ENCODE measurements around the gene GSK3A. TPM values are rescaled to one million over a fixed set of nuclear protein-coding genes. Genes with fewer than 3 reads are reported as not detected.
A peak's percentile ranks its signal among the peaks of the same experiment; 100 is the strongest.

Gene GSK3A
- total RNA-seq, 5 donors from 2014 or later (not counting 1 experiment from before 2014, with no cell fraction given), result 21.4 to 45.8 (median 38.1) TPM

DNA sequence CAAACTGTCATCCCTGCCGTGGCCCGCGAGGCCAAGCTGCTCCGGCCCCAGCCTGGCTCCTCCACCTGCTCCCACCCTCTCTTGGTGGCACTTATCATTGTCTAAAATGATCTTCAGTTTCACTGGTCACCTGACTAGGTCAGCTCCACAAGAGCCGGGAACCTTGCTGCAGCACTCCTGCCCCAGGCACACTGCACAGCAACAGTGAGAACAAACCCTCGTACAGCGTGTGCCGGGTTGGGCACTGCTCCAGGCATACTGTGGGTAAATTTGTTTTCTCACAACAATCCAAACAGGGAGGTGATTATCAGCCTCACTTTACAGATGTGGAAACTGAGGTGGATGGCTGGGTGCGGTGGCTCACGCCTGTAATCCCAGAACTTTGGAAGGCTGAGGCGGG, 33.8 kb downstream of the GSK3A start:
- 96% methylated on average over 5 of the region's 11 CpGs for WGBS (ENCODE audit: insufficient coverage)
- Mint-ChIP-seq H3K4me3 (peak overlapping the region in 1 of 3 donors; percentile 35), H3K9me3 (no peaks in the 10 kb centered on the region), H3K36me3 (peaks cover 59% of the 10 kb centered on the region), H3K27ac (peak overlapping the region in 1 of 2 donors; percentile 91), H3K27me3 (no peaks in the 10 kb centered on the region), H3K4me1 (peaks cover 71 to 80% (median 75%) of the 10 kb centered on the region in 3 donors)
- H3K4me1 ChIP-seq (ENCODE audit: control insufficient read depth in 1 of 2, extremely low read depth in 1 of 2, insufficient read depth in 2 of 2, low read length in 2 of 2), result peaks cover 13 to 73% of the 10 kb centered on the region in 2 experiments
- no peak for ATAC-seq (replicated peaks in 1 of 4)
- H3K4me3 ChIP-seq (ENCODE audit: control insufficient read depth in 1 of 2, extremely low read depth in 1 of 2, low read length in 1 of 2), result no peak overlapping the region
- ChIA-PET POLR2A (interaction anchor here in 1 of 2 donors (0.6 kb wide), 1 partner anchor 340 kb away, joined by 6 read pairs; no protein-coding TSS in a partner anchor), CTCF (no interaction called here)
- no peak for DNase-seq
- H3K27ac ChIP-seq (ENCODE audit: low read length), result no peak overlapping the region
- no peaks in the 10 kb centered on the region for H3K27me3 ChIP-seq (replicated peaks in 1 of 2; ENCODE audit: control insufficient read depth in 2 of 2, extremely low read depth in 1 of 2, insufficient read depth in 2 of 2, low read length in 1 of 2)
- peaks cover 19 to 91% of the 10 kb centered on the region in 2 donors for H3K36me3 ChIP-seq (ENCODE audit: control insufficient read depth in 2 of 2, extremely low read depth in 1 of 2, insufficient read depth in 1 of 2, low read length in 1 of 2)
- H3K9me3 ChIP-seq, result no peaks in the 10 kb centered on the region

GRCh38 chr19:42207767-42208271, 34.6 kb downstream of the GSK3A start:
- no peaks in the 10 kb centered on the region for H3K27me3 Mint-ChIP-seq
- H3K27ac Mint-ChIP-seq, result peak overlapping the region; percentile 85 to 91
- ChIA-PET CTCF (interaction anchor here (0.6 to 1.1 kb wide), 2 partner anchors 9 to 364 kb away, joined by 3 read pairs; no protein-coding TSS in a partner anchor), POLR2A (no interaction called here)
- peak overlapping the region; percentile 34 for H3K27ac ChIP-seq (ENCODE audit: low read length)
- peak overlapping the region; percentile 7 to 35 (median 29) for H3K4me3 Mint-ChIP-seq
- 62% methylated on average over 6 of the region's 6 CpGs for WGBS (ENCODE audit: insufficient coverage)
- H3K27me3 ChIP-seq (replicated peaks in 1 of 2; ENCODE audit: control insufficient read depth in 2 of 2, extremely low read depth in 1 of 2, insufficient read depth in 2 of 2, low read length in 1 of 2), result no peaks in the 10 kb centered on the region
- peaks cover 57% of the 10 kb centered on the region for H3K36me3 Mint-ChIP-seq
- H3K4me1 Mint-ChIP-seq, result peaks cover 71 to 80% (median 75%) of the 10 kb centered on the region in 3 donors
- H3K9me3 ChIP-seq, result no peaks in the 10 kb centered on the region
- no peaks in the 10 kb centered on the region for H3K9me3 Mint-ChIP-seq
- H3K4me3 ChIP-seq (ENCODE audit: control insufficient read depth in 1 of 2, extremely low read depth in 1 of 2, low read length in 1 of 2), result no peak overlapping the region
- peak in 2 of 35 experiments; percentile 31 to 45 for DNase-seq
- peaks cover 22 to 91% of the 10 kb centered on the region in 2 donors for H3K36me3 ChIP-seq (ENCODE audit: control insufficient read depth in 2 of 2, extremely low read depth in 1 of 2, insufficient read depth in 1 of 2, low read length in 1 of 2)
- ATAC-seq (replicated peaks in 1 of 4), result peak in 3 of 4 experiments; percentile 56 to 75 (median 60)
- peaks cover 9 to 73% of the 10 kb centered on the region in 2 experiments for H3K4me1 ChIP-seq (ENCODE audit: control insufficient read depth in 1 of 2, extremely low read depth in 1 of 2, insufficient read depth in 2 of 2, low read length in 2 of 2)

- POLR2A ChIA-PET, result no interaction called here
- Histone ChIP-seq H3K27ac (ENCODE audit: low read length) (peak overlapping the region; percentile 34), H3K4me3 (ENCODE audit: control insufficient read depth in 1 of 2, extremely low read depth in 1 of 2, low read length in 1 of 2) (no peak overlapping the region), H3K36me3 (ENCODE audit: control insufficient read depth in 2 of 2, extremely low read depth in 1 of 2, insufficient read depth in 1 of 2, low read length in 1 of 2) (peaks cover 15 to 90% of the 10 kb centered on the region in 2 donors), H3K4me1 (ENCODE audit: control insufficient read depth in 1 of 2, extremely low read depth in 1 of 2, insufficient read depth in 2 of 2, low read length in 2 of 2) (peaks cover 14 to 73% of the 10 kb centered on the region in 2 experiments), H3K9me3 (no peaks in the 10 kb centered on the region), H3K27me3 (replicated peaks in 1 of 2; ENCODE audit: control insufficient read depth in 2 of 2, extremely low read depth in 1 of 2, insufficient read depth in 2 of 2, low read length in 1 of 2) (no peaks in the 10 kb centered on the region)
- no peak for DNase-seq
- CTCF ChIA-PET, result interaction anchor here in 1 of 2 donors (1.1 kb wide), 1 partner anchor 8 kb away, joined by 3 read pairs; no protein-coding TSS in a partner anchor
- peak in 1 of 4 experiments; percentile 17 for ATAC-seq (replicated peaks in 1 of 4)
- 87% methylated on average over 7 of the region's 14 CpGs for WGBS (ENCODE audit: insufficient coverage)
- peak overlapping the region in 1 of 3 donors; percentile 35 for H3K4me3 Mint-ChIP-seq
- H3K27ac Mint-ChIP-seq, result peak overlapping the region; percentile 85 to 91
- no peaks in the 10 kb centered on the region for H3K27me3 Mint-ChIP-seq
- H3K36me3 Mint-ChIP-seq, result peaks cover 61% of the 10 kb centered on the region
- peaks cover 71 to 80% (median 76%) of the 10 kb centered on the region in 3 donors for H3K4me1 Mint-ChIP-seq
- no peaks in the 10 kb centered on the region for H3K9me3 Mint-ChIP-seq
Observed at GRCh38 chr19:42206871-42207755, 35.3 kb downstream of the GSK3A start.

GRCh38 chr19:42204664-42205063, 37.7 kb downstream of the GSK3A start:
- ATAC-seq (replicated peaks in 1 of 4) (no peak), DNase-seq (no peak)
- H3K27me3 ChIP-seq (replicated peaks in 1 of 2; ENCODE audit: control insufficient read depth in 2 of 2, extremely low read depth in 1 of 2, insufficient read depth in 2 of 2, low read length in 1 of 2), result no peaks in the 10 kb centered on the region
- peak overlapping the region; percentile 41 to 65 for H3K27ac Mint-ChIP-seq
- no peaks in the 10 kb centered on the region for H3K9me3 Mint-ChIP-seq
- POLR2A ChIA-PET, result no interaction called here
- 93% methylated on average over 2 of the region's 6 CpGs for WGBS (ENCODE audit: insufficient coverage)
- CTCF ChIA-PET, result interaction anchor here in 1 of 2 donors (1.2 kb wide), 1 partner anchor 16 kb away, joined by 3 read pairs; no protein-coding TSS in a partner anchor
- H3K9me3 ChIP-seq, result no peaks in the 10 kb centered on the region
- peaks cover 11 to 80% of the 10 kb centered on the region in 2 donors for H3K36me3 ChIP-seq (ENCODE audit: control insufficient read depth in 2 of 2, extremely low read depth in 1 of 2, insufficient read depth in 1 of 2, low read length in 1 of 2)
- peaks cover 87 to 93% (median 89%) of the 10 kb centered on the region in 3 donors for H3K4me1 Mint-ChIP-seq
- peaks cover 37 to 87% of the 10 kb centered on the region in 2 experiments for H3K4me1 ChIP-seq (ENCODE audit: control insufficient read depth in 1 of 2, extremely low read depth in 1 of 2, insufficient read depth in 2 of 2, low read length in 2 of 2)
- peaks cover 57% of the 10 kb centered on the region for H3K36me3 Mint-ChIP-seq
- H3K4me3 ChIP-seq (ENCODE audit: control insufficient read depth in 1 of 2, extremely low read depth in 1 of 2, low read length in 1 of 2), result no peak overlapping the region
- no peak overlapping the region for H3K27ac ChIP-seq (ENCODE audit: low read length)
- peak overlapping the region in 1 of 3 donors; percentile 32 for H3K4me3 Mint-ChIP-seq
- no peaks in the 10 kb centered on the region for H3K27me3 Mint-ChIP-seq

- DNase-seq, result no peak
- no peak for ATAC-seq (replicated peaks in 1 of 4)
- H3K9me3 Mint-ChIP-seq, result no peaks in the 10 kb centered on the region
- CTCF ChIA-PET, result no interaction called here
- peaks cover 89 to 96% (median 94%) of the 10 kb centered on the region in 3 donors for H3K4me1 Mint-ChIP-seq
- no peaks in the 10 kb centered on the region for H3K27me3 Mint-ChIP-seq
- peak overlapping the region in 2 of 3 donors; percentile 25 to 94 for H3K4me3 Mint-ChIP-seq
- H3K27ac ChIP-seq (ENCODE audit: low read length), result peak overlapping the region; percentile 94
- H3K27me3 ChIP-seq (replicated peaks in 1 of 2; ENCODE audit: control insufficient read depth in 2 of 2, extremely low read depth in 1 of 2, insufficient read depth in 2 of 2, low read length in 1 of 2), result no peaks in the 10 kb centered on the region
- H3K4me1 ChIP-seq (ENCODE audit: control insufficient read depth in 1 of 2, extremely low read depth in 1 of 2, insufficient read depth in 2 of 2, low read length in 2 of 2), result peaks cover 46 to 91% of the 10 kb centered on the region in 2 experiments
- no peaks in the 10 kb centered on the region for H3K9me3 ChIP-seq
- H3K27ac Mint-ChIP-seq, result peak overlapping the region; percentile 92 to 95
- H3K36me3 Mint-ChIP-seq, result peaks cover 54% of the 10 kb centered on the region
- H3K36me3 ChIP-seq (ENCODE audit: control insufficient read depth in 2 of 2, extremely low read depth in 1 of 2, insufficient read depth in 1 of 2, low read length in 1 of 2), result peaks cover 8 to 74% of the 10 kb centered on the region in 2 donors
- no peak overlapping the region for H3K4me3 ChIP-seq (ENCODE audit: control insufficient read depth in 1 of 2, extremely low read depth in 1 of 2, low read length in 1 of 2)
- POLR2A ChIA-PET, result no interaction called here
- WGBS (ENCODE audit: insufficient coverage), result 100% methylated on average over 2 of the region's 2 CpGs
Observed at GRCh38 chr19:42203700-42204099, 38.7 kb downstream of the GSK3A start.

GRCh38 chr19:42202290-42202880, 40.0 kb downstream of the GSK3A start:
- Histone ChIP-seq H3K4me1 (ENCODE audit: control insufficient read depth in 1 of 2, extremely low read depth in 1 of 2, insufficient read depth in 2 of 2, low read length in 2 of 2) (peaks cover 54 to 91% of the 10 kb centered on the region in 2 experiments), H3K36me3 (ENCODE audit: control insufficient read depth in 2 of 2, extremely low read depth in 1 of 2, insufficient read depth in 1 of 2, low read length in 1 of 2) (peaks cover 7 to 68% of the 10 kb centered on the region in 2 donors), H3K9me3 (no peaks in the 10 kb centered on the region), H3K27ac (ENCODE audit: low read length) (peak overlapping the region; percentile 94), H3K27me3 (replicated peaks in 1 of 2; ENCODE audit: control insufficient read depth in 2 of 2, extremely low read depth in 1 of 2, insufficient read depth in 2 of 2, low read length in 1 of 2) (no peaks in the 10 kb centered on the region), H3K4me3 (ENCODE audit: control insufficient read depth in 1 of 2, extremely low read depth in 1 of 2, low read length in 1 of 2) (peak overlapping the region in 1 of 2 donors; percentile 32)
- Mint-ChIP-seq H3K9me3 (no peaks in the 10 kb centered on the region), H3K4me3 (peak overlapping the region; percentile 38 to 94 (median 46)), H3K4me1 (peaks cover 87 to 94% (median 91%) of the 10 kb centered on the region in 3 donors), H3K27ac (peak overlapping the region; percentile 92 to 95), H3K36me3 (peaks cover 46% of the 10 kb centered on the region), H3K27me3 (no peaks in the 10 kb centered on the region)
- ATAC-seq (replicated peaks in 1 of 4) (no peak), DNase-seq (no peak)
- CTCF ChIA-PET, result no interaction called here
- 36% methylated on average over 3 of the region's 5 CpGs for WGBS (ENCODE audit: insufficient coverage)
- POLR2A ChIA-PET, result interaction anchor here (0.5 kb wide), 3 partner anchors 9 to 26 kb away, joined by 4 to 13 read pairs (median 4); no protein-coding TSS in a partner anchor
